Measurements from ENCODE around the gene OR13C9. TPM values are rescaled to one million over a fixed set of nuclear protein-coding genes. Genes with fewer than 3 reads are reported as not detected.
"Not testable (repeated sequence)": the region's sequence is repeated elsewhere in the genome, so short reads cannot be mapped to it uniquely, and the experiment has no call there.

Gene OR13C9, protein sequence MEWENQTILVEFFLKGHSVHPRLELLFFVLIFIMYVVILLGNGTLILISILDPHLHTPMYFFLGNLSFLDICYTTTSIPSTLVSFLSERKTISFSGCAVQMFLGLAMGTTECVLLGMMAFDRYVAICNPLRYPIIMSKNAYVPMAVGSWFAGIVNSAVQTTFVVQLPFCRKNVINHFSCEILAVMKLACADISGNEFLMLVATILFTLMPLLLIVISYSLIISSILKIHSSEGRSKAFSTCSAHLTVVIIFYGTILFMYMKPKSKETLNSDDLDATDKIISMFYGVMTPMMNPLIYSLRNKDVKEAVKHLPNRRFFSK
- total RNA-seq: not detected

DNA sequence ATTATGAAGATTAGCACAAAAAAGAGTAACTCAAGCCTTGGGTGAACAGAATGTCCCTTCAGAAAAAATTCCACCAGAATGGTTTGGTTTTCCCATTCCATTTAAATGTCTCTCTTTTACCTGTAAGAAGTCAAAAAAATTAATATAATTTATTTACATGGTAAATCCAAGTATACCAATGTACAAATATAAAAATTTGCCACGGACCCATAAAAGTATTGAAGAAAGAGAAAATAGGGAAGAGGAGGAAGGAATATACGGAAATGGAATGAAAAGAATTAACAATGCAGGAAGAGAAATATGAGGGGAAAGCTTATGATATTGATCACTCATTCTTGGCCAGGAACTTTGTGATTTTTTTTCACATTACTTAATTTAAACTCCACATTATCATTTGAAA lies at the start of gene OR13C9:
OR13C9 (minus strand) TSS at position 101 of the 400 bp plus-strand sequence; CDS start at position 101, 0 bp downstream.
- 65% methylated on average over 2 of the region's 2 CpGs for WGBS
- Histone ChIP-seq H3K4me3 (no peak within 1 kb of the TSS), H3K27ac (no peak within 1 kb of the TSS), H3K4me1 (no peaks in the 10 kb centered on the region), H3K36me3 (no peaks in the 10 kb centered on the region), H3K9me3 (no peaks in the 10 kb centered on the region), H3K27me3 (no peaks in the 10 kb centered on the region)
- TF ChIP-seq CTCF (IDR thresholded peaks at IDR 0.05) (no peak), EP300 (IDR thresholded peaks at IDR 0.05) (no peak), POLR2AphosphoS5 (IDR thresholded peaks at IDR 0.05) (no peak), POLR2A (IDR thresholded peaks at IDR 0.05) (no peak)
- DNase-seq (ENCODE audit: low spot score in 2 of 2): no peak

DNA sequence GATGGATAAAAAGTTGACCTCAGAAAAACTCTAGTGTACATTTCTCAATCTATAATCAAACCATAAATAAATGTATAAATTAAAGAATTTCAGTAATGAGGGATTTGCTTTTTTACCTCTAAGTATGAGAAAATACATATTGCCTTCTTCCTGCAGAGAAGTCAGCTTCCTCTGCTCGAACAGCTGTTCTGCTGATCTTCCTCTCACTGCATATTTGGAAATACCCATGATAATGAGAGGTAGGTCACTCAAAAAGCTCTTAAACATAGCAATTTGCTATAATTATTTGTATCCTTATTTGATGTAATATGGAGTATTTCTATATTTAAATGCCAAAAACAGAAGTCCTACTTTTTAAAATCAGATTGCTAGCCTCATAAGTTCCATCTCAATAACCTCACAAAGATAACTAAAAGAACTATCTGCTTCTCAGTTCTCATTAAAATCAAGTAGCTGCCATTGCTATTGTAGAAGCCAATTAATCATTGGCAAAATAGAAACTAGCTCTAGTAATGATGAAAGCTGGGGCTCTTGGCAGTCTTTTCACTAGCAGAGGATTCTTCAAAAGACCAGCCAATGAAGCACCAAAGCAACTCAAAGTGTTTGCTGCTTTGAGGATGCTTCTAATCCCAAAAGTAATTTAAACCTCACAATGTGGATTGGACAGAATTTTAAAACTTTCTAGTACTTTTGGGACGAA lies 40.6 kb upstream of the OR13C9 start:
- no peaks in the 10 kb centered on the region for H3K27me3 ChIP-seq
- H3K9me3 ChIP-seq: no peaks in the 10 kb centered on the region
- H3K4me3 ChIP-seq: no peak overlapping the region
- 55% methylated on average over 2 of the region's 2 CpGs for WGBS
- DNase-seq (ENCODE audit: low spot score in 2 of 2): no peak
- H3K36me3 ChIP-seq: no peaks in the 10 kb centered on the region
- TF ChIP-seq POLR2A (IDR thresholded peaks at IDR 0.05) (no peak), POLR2AphosphoS5 (IDR thresholded peaks at IDR 0.05) (no peak), CTCF (IDR thresholded peaks at IDR 0.05) (no peak), EP300 (IDR thresholded peaks at IDR 0.05) (no peak)
- H3K27ac ChIP-seq: no peak overlapping the region
- no peaks in the 10 kb centered on the region for H3K4me1 ChIP-seq

GRCh38 chr9:104635456-104635855 lies 17.5 kb upstream of the OR13C9 start:
- TF ChIP-seq POLR2AphosphoS5 (IDR thresholded peaks at IDR 0.05): no peak
- TF ChIP-seq POLR2A (IDR thresholded peaks at IDR 0.05): no peak

DNA sequence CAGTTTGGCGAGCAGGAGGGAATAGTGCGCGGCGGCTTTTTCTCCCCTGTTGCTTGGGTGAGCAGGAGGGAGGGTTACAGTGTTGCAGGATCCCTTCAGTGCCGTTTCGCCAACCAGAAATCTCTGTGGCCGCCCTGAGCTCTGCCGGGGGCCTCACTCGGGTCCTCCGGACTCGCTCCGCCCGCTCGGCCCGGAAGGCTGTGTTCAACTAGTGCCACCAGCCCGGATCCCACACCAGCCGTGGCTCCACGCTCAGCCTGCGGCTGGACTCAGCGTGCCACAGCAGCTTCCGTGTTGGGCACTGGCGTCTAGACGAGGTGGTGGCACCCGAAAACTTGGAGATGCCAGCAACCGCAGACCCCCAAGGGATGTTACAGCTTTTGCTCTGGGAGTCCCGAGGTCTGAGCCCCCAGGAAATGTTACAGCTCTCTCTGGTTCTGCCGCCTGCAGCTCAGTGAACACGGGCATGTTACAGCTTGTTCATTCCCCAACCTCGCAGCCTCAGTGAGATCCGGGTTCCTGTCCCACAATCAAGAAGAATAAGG lies 16.0 kb upstream of the OR13C9 start:
- Histone ChIP-seq H3K27me3 (no peaks in the 10 kb centered on the region), H3K27ac (no peak overlapping the region), H3K4me1 (no peaks in the 10 kb centered on the region), H3K36me3 (no peaks in the 10 kb centered on the region), H3K9me3 (peaks cover 4% of the 10 kb centered on the region), H3K4me3 (no peak overlapping the region)
- no peak for TF ChIP-seq EP300 (IDR thresholded peaks at IDR 0.05)
- TF ChIP-seq CTCF (IDR thresholded peaks at IDR 0.05): no peak
- no peak for TF ChIP-seq POLR2AphosphoS5 (IDR thresholded peaks at IDR 0.05)
- TF ChIP-seq POLR2A (IDR thresholded peaks at IDR 0.05): no peak
- DNase-seq (ENCODE audit: low spot score in 2 of 2): no peak
- 93% methylated on average over 30 of the region's 30 CpGs for WGBS

More at GRCh38 chr9:104635456-104635855, 17.5 kb upstream of the OR13C9 start:
- no peak for DNase-seq (ENCODE audit: low spot score in 2 of 2)
- Histone ChIP-seq H3K4me3 (no peak overlapping the region), H3K36me3 (no peaks in the 10 kb centered on the region), H3K4me1 (no peaks in the 10 kb centered on the region), H3K27me3 (no peaks in the 10 kb centered on the region), H3K9me3 (peaks cover 9% of the 10 kb centered on the region), H3K27ac (no peak overlapping the region)

GRCh38 chr9:104625964-104626363 lies 8.0 kb upstream of the OR13C9 start:
- DNase-seq (ENCODE audit: low spot score in 2 of 2); H3K4me3 ChIP-seq; H3K4me1 ChIP-seq; H3K27ac ChIP-seq; H3K27me3 ChIP-seq; H3K9me3 ChIP-seq; H3K36me3 ChIP-seq: not testable (repeated sequence)

GRCh38 chr9:104617418-104617817 lies 586 bp downstream of the OR13C9 start:
- Histone ChIP-seq H3K9me3 (no peaks in the 10 kb centered on the region), H3K36me3 (no peaks in the 10 kb centered on the region), H3K4me1 (no peaks in the 10 kb centered on the region), H3K27ac (no peak overlapping the region), H3K4me3 (no peak overlapping the region), H3K27me3 (no peaks in the 10 kb centered on the region)
- DNase-seq (ENCODE audit: low spot score in 2 of 2): no peak
- no peak for TF ChIP-seq POLR2AphosphoS5 (IDR thresholded peaks at IDR 0.05)
- TF ChIP-seq CTCF (IDR thresholded peaks at IDR 0.05): no peak
- TF ChIP-seq POLR2A (IDR thresholded peaks at IDR 0.05): no peak
- TF ChIP-seq EP300 (IDR thresholded peaks at IDR 0.05): no peak
